HUDEP-2 (cell line): Measurements from ENCODE around the gene CRABP2.

Source experiments
- DNase-seq, 76 experiments: peaks; one replicate each; lab custom pipeline; 2025; ENCODE audit not compliant: unreplicated experiment in 76 of 76; lab: John Stamatoyannopoulos, UW

Gene CRABP2

DNA sequence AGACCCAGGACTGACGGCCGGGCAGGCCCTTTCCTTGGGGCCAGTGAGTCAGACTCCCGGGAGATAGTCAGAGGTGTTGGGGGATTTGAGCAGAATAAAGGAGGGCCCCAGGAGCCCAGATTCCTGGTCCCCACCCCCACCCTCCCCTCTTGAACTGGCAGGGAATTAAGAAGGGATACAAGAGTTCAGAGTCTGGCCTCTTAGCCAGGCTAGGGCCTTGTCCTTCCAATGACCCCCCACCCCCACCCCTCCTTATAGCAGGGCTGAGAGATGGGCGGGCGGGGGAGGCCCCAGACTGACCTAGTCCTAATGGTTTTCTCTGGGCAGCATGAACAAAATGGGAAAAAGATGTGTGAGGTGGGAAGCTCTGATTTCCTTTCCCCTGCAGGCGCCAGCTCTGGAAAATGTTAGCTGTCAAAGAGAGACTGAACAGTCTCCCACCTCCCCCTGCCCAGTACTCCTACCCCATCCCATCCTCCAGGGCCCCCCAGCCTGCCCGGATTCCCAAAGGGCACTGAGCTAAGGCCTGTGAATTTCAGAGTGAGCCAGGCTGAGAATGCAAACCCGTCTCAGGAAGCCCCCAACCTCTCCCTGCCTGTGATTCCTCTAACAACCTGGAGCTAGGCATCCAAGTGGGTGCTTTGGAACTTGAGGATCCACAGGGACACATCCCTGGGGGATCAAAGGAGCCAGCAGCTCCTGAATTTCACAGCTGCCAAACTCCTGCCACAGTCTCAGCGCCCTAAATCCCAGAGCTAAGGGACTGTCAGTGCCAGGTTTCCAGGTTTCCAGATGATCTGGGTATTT is 5.8 kb upstream of the CRABP2 start:
- DNase-seq: no peak

DNA sequence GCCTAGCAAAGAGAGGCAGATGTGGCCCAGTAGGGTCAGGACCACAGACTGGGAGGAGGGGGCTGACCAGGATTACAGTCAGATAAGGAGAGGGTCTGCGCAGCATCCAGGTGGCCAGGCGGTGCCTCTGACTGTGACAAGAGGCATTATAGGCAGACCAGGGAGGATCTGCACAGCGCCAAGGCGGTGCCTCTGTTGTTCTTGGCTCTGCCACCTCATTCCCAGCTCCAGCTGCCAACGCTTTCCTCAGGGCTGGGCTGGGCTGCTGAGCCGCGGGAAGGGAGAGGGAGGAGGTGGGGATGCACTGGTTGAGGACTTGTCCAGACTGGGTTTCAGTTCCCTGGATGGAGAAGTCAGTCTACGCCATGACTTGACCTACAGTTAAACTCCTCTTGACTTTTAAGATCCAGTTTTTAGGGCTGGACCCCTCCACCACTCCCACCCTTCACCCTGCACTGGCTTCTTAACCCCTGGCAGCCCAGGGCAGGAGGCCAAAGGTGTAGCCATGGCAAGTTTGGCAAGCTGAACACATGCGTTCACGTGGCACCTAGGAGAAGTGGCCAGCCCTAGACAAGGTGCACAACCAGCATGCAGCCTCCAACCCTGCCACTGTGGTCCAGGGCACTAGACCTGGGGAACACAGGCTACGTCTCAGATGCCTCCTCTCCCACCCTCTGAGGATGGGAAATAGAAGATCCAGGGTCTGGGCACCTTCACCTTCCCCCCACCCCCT is 4.5 kb upstream of the CRABP2 start:
- no peak for DNase-seq

GRCh38 chr1:156709031-156709430 is 3.6 kb upstream of the CRABP2 start:
- DNase-seq: no peak

DNA sequence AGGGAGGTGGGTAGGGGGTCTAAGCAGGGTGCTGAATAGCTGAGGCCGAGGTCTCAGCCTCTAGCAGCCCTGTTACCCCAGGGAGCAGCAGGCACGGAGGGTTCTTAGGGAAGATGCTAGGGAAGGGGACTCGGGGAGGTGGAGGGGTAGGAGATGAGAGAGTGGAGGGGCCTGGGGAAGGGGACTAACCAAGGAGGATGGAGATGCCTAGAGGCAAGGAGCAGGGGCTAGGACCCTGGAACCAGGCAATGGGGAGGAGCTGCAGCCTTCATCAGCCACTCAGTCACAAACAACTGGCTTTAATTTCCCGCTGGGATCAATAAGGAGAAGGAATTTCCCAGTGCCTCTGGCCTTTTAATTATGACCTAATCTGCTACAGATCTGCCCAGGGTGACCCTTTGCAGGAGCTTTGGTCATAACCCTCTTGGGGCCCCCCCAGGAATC is 2.9 kb upstream of the CRABP2 start:
- no peak for DNase-seq

- no peak for DNase-seq
Observed at GRCh38 chr1:156707417-156708217, 2.2 kb upstream of the CRABP2 start.

DNA sequence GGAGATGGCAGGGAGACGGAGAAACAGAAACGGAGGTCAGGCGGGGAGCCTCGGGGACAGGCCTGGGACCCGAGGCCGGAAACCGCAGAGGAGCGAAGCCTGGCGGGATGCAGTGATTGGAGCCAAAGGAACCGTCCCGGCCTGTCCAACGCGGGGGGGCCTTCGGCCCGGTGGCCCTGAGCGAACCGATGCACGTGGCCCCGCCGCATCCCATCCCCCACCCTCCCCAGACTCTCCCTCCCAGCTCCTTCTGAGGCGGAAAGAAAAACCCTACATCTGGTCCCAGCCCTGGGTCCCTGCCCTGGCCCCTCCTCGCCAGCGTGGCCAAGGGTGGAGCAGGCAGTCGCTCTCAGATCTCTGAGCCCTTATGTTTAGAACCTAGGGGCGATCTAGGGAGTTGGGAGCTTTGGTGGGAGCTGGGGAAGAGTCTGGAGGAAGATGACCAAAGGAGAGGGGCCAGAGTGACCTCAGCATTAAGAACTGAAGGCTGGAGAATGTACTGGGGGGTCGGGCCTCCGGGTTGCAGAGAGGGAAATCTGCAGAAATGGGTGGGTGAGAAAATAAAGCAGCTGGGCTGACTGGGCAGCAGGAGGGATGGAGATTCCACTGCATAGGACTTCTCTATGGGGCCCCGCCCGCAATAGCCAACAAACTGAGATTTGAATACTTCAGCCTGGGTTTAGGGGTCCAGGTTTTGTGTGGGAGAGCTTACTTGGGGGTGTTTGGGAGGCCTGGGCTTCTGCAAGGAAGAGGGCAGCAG is 1.5 kb upstream of the CRABP2 start:
- no peak for DNase-seq

GRCh38 chr1:156705918-156706656 is 704 bp upstream of the CRABP2 start:
- DNase-seq: peak in 20 of 76 experiments; percentile 7 to 36 (median 16)

- DNase-seq: no peak
Observed at GRCh38 chr1:156704930-156705320, 458 bp downstream of the CRABP2 start.

GRCh38 chr1:156704166-156704711 is 1.1 kb downstream of the CRABP2 start:
- DNase-seq: no peak

DNA sequence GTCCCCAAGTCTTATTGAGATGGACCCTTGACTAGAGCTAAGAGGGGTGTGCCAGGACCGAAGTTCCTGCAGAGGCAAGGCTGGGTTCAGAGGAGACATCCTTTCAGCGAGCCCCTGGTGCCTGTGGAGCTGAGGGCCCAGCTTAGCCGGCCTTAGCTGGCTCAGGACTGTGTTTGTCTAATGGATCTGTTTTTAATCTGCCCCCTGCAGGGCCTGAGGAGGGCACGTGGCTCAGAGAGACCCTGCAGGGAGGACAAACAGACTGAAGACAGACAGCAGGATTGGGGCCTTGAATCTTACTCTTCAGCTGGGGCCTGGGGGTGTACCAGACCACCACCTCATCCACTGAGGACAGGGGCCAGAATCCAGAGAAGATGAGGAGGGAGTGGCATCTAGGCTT is 1.6 kb downstream of the CRABP2 start:
- DNase-seq: no peak

GRCh38 chr1:156703336-156703735 is 2.0 kb downstream of the CRABP2 start:
- no peak for DNase-seq

- no peak for DNase-seq
Observed at GRCh38 chr1:156700736-156701531, 4.4 kb downstream of the CRABP2 start.

- DNase-seq: no peak
Observed at GRCh38 chr1:156698995-156699394, 6.4 kb downstream of the CRABP2 start.

GRCh38 chr1:156697481-156697880 is 7.9 kb downstream of the CRABP2 start:
- DNase-seq: no peak

DNA sequence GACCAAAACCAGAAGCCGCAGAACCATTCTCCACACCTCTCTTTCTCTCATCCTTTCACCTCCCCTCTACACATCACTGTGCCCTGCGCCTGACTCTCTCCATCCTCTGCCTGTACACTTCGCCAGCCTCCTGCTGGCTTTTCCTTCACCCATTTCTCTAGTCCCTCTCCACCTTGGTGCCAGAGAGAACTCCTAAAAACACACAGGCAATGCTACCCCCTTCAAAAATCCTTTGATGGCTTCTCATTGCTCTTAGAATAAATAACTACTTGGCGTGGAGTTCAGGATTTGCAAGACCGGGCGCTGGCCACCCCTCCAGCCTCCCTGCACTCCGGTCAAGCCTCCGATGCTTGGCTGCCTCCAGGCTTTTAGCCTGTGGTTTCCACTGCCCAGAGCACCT is 8.6 kb downstream of the CRABP2 start:
- DNase-seq: no peak

DNA sequence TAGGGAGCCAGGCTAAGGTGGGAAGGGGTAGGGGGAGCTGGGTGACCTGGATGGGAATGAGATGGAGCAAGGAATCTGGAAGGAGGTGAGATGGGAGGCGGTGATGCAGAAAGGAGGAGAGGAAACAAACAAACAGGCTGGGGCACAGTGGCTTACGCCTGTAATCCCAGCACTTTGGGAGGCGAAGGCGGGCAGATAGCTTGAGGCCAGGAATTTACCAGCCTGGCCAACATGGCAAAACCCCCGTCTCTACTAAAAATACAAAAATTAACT is 10.8 kb downstream of the CRABP2 start:
- DNase-seq: no peak

- DNase-seq: no peak
Observed at GRCh38 chr1:156693848-156694689, 11.3 kb downstream of the CRABP2 start.
